ENCODE results near the gene RNF149.

GRCh38 chr2:101337877-101338276 is 29.4 kb upstream of the RNF149 start:
- TF ChIP-seq CTCF (conservative IDR thresholded peaks at IDR 0.05 in 1 of 2, IDR thresholded peaks at IDR 0.05 in 1 of 2; ENCODE audit: extremely low read depth in 1 of 2, insufficient read depth in 1 of 2, low read depth in 1 of 2, low read length in 2 of 2) (no peak), EZH2 (IDR thresholded peaks at IDR 0.05; ENCODE audit: borderline replicate concordance, low read length) (no peak)
